Chondrocyte (in vitro differentiated cells): ENCODE data around the gene NUDT2. TPM values are rescaled to one million over a fixed set of nuclear protein-coding genes. Genes with fewer than 3 reads are reported as not detected.
"Not testable (repeated sequence)": the region's sequence is repeated elsewhere in the genome, so short reads cannot be mapped to it uniquely, and the experiment has no call there.

Experiments
- DNase-seq: peaks from one replicate; pipeline ENCODE4 v3.0.0; 2021; ENCODE audit warnings: mixed read lengths, low spot score
- H3K27ac Mint-ChIP-seq: one replicate; pipeline ENCODE4 v1.8.0; 2021; ENCODE audit warnings: mild to moderate bottlenecking, moderate library complexity, mixed read lengths; ENCODE audit not compliant: unreplicated experiment
- H3K27me3 Mint-ChIP-seq: 2 replicates; pipeline ENCODE4 v1.8.0; 2021; ENCODE audit warnings: low read depth, mixed read lengths
- H3K36me3 Mint-ChIP-seq: 2 replicates; pipeline ENCODE4 v1.8.0; 2021; ENCODE audit warnings: low read depth, mixed read lengths
- H3K4me1 Mint-ChIP-seq: 2 replicates; pipeline ENCODE4 v1.8.0; 2021; ENCODE audit warnings: low read depth, mild to moderate bottlenecking, mixed read lengths
- H3K4me3 Mint-ChIP-seq: one replicate; pipeline ENCODE4 v1.8.0; 2021; ENCODE audit warnings: mild to moderate bottlenecking, moderate library complexity, mixed read lengths; ENCODE audit not compliant: unreplicated experiment
- H3K9me3 Mint-ChIP-seq: 2 replicates; pipeline ENCODE4 v1.8.0; 2021; ENCODE audit warnings: low read depth, mixed read lengths
- CTCF ChIP-seq: fragments of 200-600 bp; sonication (generic); IDR thresholded peaks from 2 replicates; pipeline ENCODE4 v1.5.0; 2021; ENCODE audit warnings: antibody characterized with exemption, mild to moderate bottlenecking, moderate library complexity
- total RNA-seq: library from RNA; stranded (reverse); gene quantifications from 3 replicates; pipeline ENCODE4 v1.2.1, GENCODE V29; 2021

Gene NUDT2
- total RNA-seq, 1 donor from 2014 or later, result 17.6 TPM

DNA sequence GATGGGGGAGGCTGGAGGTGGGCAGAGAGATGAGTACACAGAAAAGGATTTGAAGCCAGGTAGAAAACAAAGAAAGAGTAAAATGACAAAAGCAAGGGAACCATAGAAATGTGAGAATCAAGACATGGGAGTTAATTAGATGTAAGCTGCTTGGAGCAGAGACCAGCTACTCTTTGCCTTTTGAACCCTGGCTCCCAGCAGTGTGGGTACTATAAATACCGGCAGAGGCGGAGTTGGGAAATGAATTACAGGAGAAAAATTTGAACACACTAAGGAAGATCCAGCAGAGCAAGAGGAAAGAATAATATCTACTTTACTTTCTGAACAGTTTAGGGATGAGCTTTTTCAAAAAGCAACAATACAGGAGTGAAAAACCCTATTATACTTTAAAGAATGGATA lies 36.8 kb upstream of the NUDT2 start:
- Mint-ChIP-seq H3K27me3 (no peaks in the 10 kb centered on the region), H3K4me1 (no peaks in the 10 kb centered on the region), H3K4me3 (no peak overlapping the region), H3K9me3 (no peaks in the 10 kb centered on the region), H3K27ac (no peak overlapping the region), H3K36me3 (no peaks in the 10 kb centered on the region)
- TF ChIP-seq CTCF, result no peak
- no peak for DNase-seq

DNA sequence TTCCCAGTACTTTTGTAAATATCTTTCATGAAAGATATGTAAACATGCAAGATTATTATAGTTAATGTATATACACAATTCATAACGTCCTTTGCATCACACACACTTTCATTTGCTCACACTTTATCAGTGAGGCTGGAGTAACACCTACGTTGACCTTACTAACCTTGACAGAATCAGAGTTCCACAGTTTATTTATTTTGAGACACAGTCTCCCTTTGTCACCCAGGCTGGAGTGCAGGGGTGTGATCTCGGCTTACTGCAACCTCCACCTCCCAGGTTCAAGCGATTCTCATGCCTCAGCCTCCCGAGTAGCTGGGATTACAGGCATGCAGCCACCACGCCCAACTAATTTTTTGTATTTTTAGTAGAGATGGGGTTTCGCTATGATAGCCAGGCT lies 28.3 kb upstream of the NUDT2 start:
- not testable (repeated sequence) for H3K36me3 Mint-ChIP-seq, H3K4me3 Mint-ChIP-seq, H3K27me3 Mint-ChIP-seq, H3K27ac Mint-ChIP-seq, H3K9me3 Mint-ChIP-seq, DNase-seq, H3K4me1 Mint-ChIP-seq

DNA sequence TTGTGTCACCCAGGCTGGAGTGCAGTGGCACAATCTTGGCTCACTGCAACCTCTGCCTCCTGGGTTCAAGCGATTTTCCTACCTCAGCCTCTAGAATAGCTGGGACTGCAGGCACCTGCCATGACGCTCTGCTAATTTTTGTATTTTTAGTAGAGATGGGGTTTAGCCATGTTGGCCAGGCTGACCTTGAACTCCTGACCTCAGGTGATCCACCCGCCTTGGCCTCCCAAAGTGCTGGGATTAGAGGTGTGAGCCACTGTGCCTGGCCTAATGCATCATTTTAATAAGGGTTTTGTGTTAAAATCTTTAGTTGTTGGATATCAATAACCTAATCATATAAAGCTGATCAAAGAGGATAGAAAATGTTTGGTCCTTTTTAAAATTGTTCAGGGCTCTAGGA lies 21.1 kb upstream of the NUDT2 start:
- not testable (repeated sequence) for H3K36me3 Mint-ChIP-seq, H3K27me3 Mint-ChIP-seq, H3K27ac Mint-ChIP-seq, H3K4me3 Mint-ChIP-seq, H3K9me3 Mint-ChIP-seq, DNase-seq, H3K4me1 Mint-ChIP-seq

GRCh38 chr9:34310215-34310614 lies 19.2 kb upstream of the NUDT2 start:
- Mint-ChIP-seq H3K27me3 (no peaks in the 10 kb centered on the region), H3K36me3 (no peaks in the 10 kb centered on the region), H3K27ac (no peak overlapping the region), H3K4me3 (no peak overlapping the region), H3K4me1 (no peaks in the 10 kb centered on the region), H3K9me3 (no peaks in the 10 kb centered on the region)
- TF ChIP-seq CTCF, result no peak
- DNase-seq, result no peak

DNA sequence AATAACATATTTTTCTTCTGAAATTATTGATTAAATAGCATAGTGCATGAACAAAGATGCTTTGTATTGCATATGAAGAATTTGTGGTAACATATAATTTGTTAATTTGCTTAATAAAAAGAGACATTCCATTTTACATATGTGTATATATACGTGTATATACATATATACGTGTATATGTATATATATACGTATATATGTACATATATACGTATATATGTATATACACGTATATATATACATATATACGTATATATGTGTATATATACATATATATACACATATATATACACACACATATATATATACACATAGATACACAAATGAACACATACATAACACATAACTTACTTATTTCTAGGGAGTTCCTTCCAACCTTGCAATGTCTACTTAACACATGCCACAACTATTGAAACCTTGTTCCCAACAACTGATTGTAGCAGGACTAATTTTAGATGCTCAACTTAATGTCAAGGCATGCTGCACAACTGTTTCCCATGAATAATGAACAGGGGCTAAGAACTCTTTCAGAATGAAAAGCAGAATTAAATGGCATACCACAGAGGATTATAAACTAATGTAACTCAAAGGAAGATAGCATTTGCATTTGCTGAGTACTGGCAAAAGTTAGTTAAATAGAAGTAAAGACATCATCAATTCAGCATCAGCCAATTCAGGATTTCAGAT lies 17.7 kb upstream of the NUDT2 start:
- Mint-ChIP-seq H3K4me1 (no peaks in the 10 kb centered on the region), H3K4me3 (no peak overlapping the region), H3K27ac (no peak overlapping the region), H3K36me3 (no peaks in the 10 kb centered on the region), H3K9me3 (no peaks in the 10 kb centered on the region), H3K27me3 (no peaks in the 10 kb centered on the region)
- TF ChIP-seq CTCF, result no peak
- no peak for DNase-seq

- no peak overlapping the region for H3K4me3 Mint-ChIP-seq
- no peak for DNase-seq
- H3K27ac Mint-ChIP-seq, result no peak overlapping the region
- no peaks in the 10 kb centered on the region for H3K27me3 Mint-ChIP-seq
- no peak for TF ChIP-seq CTCF
- H3K36me3 Mint-ChIP-seq, result no peaks in the 10 kb centered on the region
- no peaks in the 10 kb centered on the region for H3K4me1 Mint-ChIP-seq
- H3K9me3 Mint-ChIP-seq, result no peaks in the 10 kb centered on the region
These were observed 11.9 kb upstream of the NUDT2 start for GRCh38 chr9:34317436-34317835.
